ENCODE results near the gene MOCOS. TPM values are rescaled to one million over a fixed set of nuclear protein-coding genes. Genes with fewer than 3 reads are reported as not detected.

Gene MOCOS
- polyA plus RNA-seq, 3 donors = 0.75 to 1.8 (median 0.92) TPM

- no peak for DNase-seq (ENCODE audit: extremely low read depth in 1 of 11, low read depth in 9 of 11, low spot score in 4 of 11)
Observed at GRCh38 chr18:36241831-36242230, 54.5 kb downstream of the MOCOS start.

- no peak for DNase-seq (ENCODE audit: extremely low read depth in 1 of 11, low read depth in 9 of 11, low spot score in 4 of 11)
Observed at GRCh38 chr18:36247036-36247435, 59.7 kb downstream of the MOCOS start.

DNA sequence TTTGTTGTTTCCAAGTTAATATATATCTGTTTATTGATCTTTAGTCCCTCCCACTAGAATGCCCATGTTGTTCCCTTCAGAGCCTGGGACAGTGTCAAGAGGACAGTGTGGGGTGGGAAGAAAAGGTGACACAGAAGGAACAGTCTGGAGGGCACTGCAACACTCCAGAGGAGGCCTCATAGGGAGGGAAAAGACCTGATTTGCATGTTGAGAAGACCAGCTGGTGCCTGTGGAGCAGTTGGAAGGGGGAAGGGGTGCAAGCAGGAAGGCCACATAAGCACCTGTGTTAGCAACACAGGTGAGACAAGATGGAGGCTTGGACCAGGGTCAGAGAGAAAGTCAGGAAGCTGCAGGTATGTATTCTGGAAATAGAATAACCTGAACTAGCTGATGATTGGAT lies 62.1 kb downstream of the MOCOS start:
- DNase-seq (ENCODE audit: extremely low read depth in 1 of 11, low read depth in 9 of 11, low spot score in 4 of 11) = no peak

- DNase-seq (ENCODE audit: extremely low read depth in 1 of 11, low read depth in 9 of 11, low spot score in 4 of 11) = no peak
Observed at GRCh38 chr18:36250827-36251226, 63.5 kb downstream of the MOCOS start.

- no peak for DNase-seq (ENCODE audit: extremely low read depth in 1 of 11, low read depth in 9 of 11, low spot score in 4 of 11)
Observed at GRCh38 chr18:36255072-36255698, 67.9 kb downstream of the MOCOS start.

DNA sequence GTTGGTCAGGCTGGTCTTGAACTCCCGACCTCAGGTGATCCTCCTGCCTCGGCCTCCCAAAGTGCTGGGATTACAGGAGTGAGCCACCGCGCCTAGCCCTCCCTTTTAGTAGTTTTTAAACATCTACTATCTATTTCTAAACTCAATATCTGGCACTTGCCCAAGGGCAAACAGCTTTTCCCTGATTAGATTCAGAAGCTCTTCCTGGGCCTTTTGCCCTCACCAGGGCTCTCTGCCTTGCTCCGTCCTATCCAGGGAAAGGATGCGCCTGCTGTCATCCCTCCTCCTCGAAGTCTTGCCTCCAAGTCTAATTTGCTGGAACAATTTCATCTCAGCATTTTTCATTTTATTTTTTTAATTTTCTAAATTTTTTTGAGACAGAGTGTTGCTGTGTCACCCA lies 68.8 kb downstream of the MOCOS start:
- DNase-seq (ENCODE audit: extremely low read depth in 1 of 11, low read depth in 9 of 11, low spot score in 4 of 11) = no peak

GRCh38 chr18:36262971-36263370 lies 75.7 kb downstream of the MOCOS start:
- DNase-seq (ENCODE audit: extremely low read depth in 1 of 11, low read depth in 9 of 11, low spot score in 4 of 11) = no peak

DNA sequence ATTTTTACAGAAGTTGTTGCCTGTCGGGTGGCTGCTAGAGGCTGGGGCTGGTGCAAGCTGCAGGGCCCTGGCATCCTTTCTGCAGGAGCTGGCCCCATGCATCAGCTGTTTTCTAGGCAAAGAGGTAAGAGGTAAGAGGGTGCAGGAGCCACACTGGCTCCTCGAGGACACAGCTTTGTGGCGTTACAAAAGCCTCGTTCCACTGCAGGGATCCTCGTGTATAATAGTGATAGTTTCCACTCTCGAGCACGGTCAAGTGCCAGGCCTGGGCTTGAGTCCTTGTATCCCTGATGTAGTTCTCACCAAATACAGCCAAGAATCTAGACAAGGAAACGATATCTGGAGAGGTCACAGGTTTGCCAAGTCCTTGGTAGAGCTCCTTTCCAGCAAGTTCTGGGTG lies 77.0 kb downstream of the MOCOS start:
- no peak for DNase-seq (ENCODE audit: extremely low read depth in 1 of 11, low read depth in 9 of 11, low spot score in 4 of 11)

- DNase-seq (ENCODE audit: extremely low read depth in 1 of 11, low read depth in 9 of 11, low spot score in 4 of 11) = no peak
Observed at GRCh38 chr18:36265015-36265414, 77.7 kb downstream of the MOCOS start.

- DNase-seq (ENCODE audit: extremely low read depth in 1 of 11, low read depth in 9 of 11, low spot score in 4 of 11) = no peak
Observed at GRCh38 chr18:36269157-36269556, 81.9 kb downstream of the MOCOS start.

DNA sequence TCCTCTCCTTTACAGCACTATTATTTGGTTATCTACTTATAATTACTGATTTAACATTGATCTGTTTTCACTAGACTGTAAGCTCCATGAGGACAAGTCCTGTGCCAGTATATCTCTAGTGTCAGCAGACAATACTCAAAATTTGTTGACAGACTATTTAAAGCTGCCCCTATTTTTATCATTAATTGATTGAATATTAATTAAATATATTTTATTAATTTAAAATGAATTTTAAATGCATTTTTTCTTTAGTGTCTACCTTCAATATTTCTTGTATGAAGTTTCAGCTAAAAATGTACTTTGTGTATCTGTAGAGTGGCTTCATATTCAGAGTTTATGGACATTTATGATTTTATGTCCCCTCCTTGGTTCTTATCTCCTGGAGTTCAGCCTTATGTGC lies 83.9 kb downstream of the MOCOS start:
- no peak for DNase-seq (ENCODE audit: extremely low read depth in 1 of 11, low read depth in 9 of 11, low spot score in 4 of 11)

GRCh38 chr18:36273347-36273746 lies 86.0 kb downstream of the MOCOS start:
- DNase-seq (ENCODE audit: extremely low read depth in 1 of 11, low read depth in 9 of 11, low spot score in 4 of 11) = no peak

GRCh38 chr18:36274083-36274715 lies 86.9 kb downstream of the MOCOS start:
- no peak for DNase-seq (ENCODE audit: extremely low read depth in 1 of 11, low read depth in 9 of 11, low spot score in 4 of 11)

GRCh38 chr18:36275561-36275960 lies 88.3 kb downstream of the MOCOS start:
- no peak for DNase-seq (ENCODE audit: extremely low read depth in 1 of 11, low read depth in 9 of 11, low spot score in 4 of 11)

GRCh38 chr18:36279001-36279400 lies 91.7 kb downstream of the MOCOS start:
- DNase-seq (ENCODE audit: extremely low read depth in 1 of 11, low read depth in 9 of 11, low spot score in 4 of 11) = no peak

DNA sequence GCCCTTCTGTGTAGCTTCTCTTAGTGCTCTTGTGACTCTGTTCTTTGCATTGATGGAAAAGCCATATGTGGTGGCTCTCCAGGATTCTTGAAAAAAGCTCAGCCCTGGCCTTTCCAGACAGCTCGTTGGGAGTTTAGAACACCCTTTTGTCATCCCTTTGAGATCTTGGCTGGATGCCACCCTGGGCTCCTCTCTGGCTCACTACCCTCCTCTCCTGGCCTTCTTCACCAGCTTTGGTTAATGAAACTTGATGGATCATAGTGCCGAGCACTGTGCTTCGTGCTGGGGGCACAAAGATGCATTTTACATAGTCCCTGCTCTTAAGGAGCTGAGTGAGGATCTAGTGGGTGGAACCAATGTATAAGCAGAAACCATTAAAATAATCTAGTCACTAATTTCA lies 94.6 kb downstream of the MOCOS start:
- DNase-seq (ENCODE audit: extremely low read depth in 1 of 11, low read depth in 9 of 11, low spot score in 4 of 11) = no peak

DNA sequence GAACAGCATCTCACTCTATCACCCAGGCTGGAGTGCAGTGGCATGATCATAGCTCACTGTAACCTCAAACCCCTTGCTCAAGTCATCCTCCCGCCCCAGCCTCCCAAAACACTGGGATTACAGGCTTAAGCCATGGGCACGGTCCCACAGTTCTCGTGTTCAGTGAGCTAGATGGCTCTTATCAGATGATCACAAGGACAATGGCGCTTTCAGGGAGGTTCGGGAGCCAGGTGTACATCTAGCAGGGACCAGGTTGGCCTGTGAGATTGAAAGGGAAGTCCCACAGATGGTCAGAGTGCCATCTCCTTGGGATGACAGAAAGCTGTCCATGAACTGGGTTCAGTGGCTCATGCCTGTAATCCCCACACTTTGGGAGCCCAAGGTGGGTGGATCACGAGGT lies 96.2 kb downstream of the MOCOS start:
- DNase-seq (ENCODE audit: extremely low read depth in 1 of 11, low read depth in 9 of 11, low spot score in 4 of 11) = no peak

DNA sequence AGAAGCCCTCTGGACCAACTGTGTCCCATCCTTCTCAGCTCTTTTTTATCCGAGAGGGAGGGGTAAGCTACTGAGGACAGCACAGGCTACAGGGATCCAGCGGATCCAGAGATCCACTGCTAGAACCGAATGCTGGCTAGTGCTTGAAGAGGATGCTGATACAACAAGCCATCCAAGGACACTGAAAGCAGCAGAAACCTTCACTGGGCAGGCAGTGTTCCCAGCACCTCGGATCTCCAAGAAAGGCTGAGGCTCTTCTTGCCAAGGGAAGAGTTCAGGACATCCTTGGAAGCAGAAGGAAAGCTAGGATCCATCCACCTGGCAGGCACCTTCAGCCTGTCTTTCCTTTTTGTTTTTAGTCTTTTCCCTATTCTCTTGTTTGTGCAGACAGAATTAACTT lies 97.0 kb downstream of the MOCOS start:
- DNase-seq (ENCODE audit: extremely low read depth in 1 of 11, low read depth in 9 of 11, low spot score in 4 of 11) = no peak

GRCh38 chr18:36284671-36285295 lies 97.5 kb downstream of the MOCOS start:
- DNase-seq (ENCODE audit: extremely low read depth in 1 of 11, low read depth in 9 of 11, low spot score in 4 of 11) = peak in 4 of 11 donors; percentile 36 to 71 (median 54)

DNA sequence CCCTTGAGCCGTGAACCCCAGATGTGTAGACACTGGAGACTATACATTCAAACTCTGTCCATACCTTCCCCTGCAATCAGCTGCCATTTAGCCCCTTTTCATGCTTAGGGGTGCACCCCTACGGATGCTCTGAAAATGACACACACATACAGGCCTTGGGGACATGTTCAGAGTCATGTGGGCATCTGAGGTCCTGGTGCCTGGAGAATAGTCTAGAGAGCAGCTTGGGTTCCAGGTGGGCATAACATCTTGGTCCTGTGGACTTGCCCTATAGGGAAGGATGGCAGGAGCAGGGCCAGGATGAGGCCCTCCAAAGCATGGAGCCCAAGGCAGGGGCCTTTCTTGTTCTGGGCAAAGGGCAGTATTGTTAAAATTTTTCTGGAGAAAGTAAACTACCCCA lies 100.4 kb downstream of the MOCOS start:
- no peak for DNase-seq (ENCODE audit: extremely low read depth in 1 of 11, low read depth in 9 of 11, low spot score in 4 of 11)

- DNase-seq (ENCODE audit: extremely low read depth in 1 of 11, low read depth in 9 of 11, low spot score in 4 of 11) = no peak
Observed at GRCh38 chr18:36288689-36289088, 101.4 kb downstream of the MOCOS start.

Measured in renal cortex interstitium (tissue), 11 donors.